ENCODE results near the gene MAGEA6.
"Not testable (repeated sequence)": the region's sequence is repeated elsewhere in the genome, so short reads cannot be mapped to it uniquely, and the experiment has no call there.

The MAGEA6 gene

GRCh38 chrX:152769549-152770289 is at the start of gene MAGEA6:
Gene MAGEA6 (minus strand): TSS chrX:152769689. CDS start chrX:152767650, 2,039 bp downstream.
- intact Hi-C loops (cut with DNase I), result not testable (repeated sequence)

DNA sequence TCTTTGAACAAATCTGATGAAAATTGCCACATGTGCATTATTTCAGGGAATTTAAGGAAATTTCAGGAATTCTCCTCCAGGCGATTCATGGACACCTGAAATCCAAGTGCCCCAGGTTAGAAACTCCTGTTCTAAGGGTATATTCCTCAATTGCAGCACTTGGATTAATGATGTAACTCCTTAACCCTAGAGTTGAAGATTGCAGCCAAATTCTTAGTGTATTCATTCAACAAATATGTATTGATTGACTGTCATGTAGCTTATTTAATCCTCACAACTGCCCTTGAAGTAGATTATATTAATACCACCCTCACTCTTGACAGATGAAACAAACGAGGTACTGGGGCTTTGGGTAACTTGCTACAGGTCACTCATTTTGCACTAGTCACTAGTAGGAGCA is 49.8 kb upstream of the MAGEA6 start:
- intact Hi-C loops (cut with DNase I), result no loop called here
- no peak for DNase-seq

More at GRCh38 chrX:152769549-152770289, at the start of gene MAGEA6:
- not testable (repeated sequence) for DNase-seq

DNA sequence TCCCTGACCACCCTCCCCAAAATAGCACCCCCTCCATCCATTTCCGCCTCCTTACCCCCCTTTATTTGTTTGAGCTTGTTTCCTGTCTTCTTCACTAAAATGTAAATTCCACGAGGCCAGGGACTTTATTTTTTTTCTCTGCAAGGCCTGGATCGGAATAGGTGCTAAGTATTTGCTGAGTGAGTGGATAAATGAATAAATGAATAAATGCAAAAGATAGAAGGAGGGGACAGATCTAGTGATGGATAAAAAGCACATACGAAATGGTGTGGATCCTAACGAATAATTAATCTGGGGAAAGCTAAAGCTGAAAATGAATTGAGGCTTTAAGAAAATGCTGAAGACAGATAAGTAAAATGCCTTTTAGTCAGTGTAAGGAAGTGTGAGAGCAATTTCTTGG is 48.9 kb upstream of the MAGEA6 start:
- intact Hi-C loops (cut with DNase I), result no loop called here

DNA sequence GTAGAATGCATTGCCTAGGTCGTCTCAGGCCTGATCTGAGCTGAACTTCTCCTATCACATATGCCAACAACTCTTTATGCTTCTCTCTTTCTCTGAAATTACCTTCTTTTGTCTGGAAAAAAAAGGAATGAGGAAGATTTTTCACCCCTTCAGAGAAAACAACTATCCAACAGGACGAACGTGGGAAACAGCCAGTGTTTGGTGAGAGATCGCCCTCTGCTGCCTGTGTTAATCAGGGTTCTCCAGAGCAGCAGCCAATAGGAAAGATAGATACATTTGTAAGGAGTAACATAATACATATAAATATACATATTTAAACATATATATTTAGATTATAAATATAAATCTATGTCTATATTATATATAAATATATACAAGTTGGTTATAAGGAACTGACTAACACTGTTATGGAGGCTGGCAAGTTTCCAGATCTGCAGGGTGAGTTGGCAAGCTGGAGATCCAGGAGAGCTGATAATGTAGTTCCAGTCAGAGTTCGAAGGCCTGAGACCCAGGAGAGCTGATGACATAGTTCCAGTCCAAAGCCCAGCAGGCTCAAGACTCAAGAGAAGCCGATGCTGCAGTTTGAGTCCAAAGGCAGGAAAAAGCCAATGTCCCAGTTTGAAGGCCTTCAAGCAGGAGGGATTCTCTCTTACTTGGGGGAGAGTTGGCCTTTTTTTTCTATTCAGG is 47.7 kb upstream of the MAGEA6 start:
- intact Hi-C loops (cut with DNase I), result loop anchor here (1.0 kb wide), 1 partner anchor 175 kb away; no protein-coding TSS in a partner anchor
- peak in 5 of 10 donors; percentile 20 to 54 (median 44) for DNase-seq

More for the DNA sequence above, 48.9 kb upstream of the MAGEA6 start:
- no peak for DNase-seq

DNA sequence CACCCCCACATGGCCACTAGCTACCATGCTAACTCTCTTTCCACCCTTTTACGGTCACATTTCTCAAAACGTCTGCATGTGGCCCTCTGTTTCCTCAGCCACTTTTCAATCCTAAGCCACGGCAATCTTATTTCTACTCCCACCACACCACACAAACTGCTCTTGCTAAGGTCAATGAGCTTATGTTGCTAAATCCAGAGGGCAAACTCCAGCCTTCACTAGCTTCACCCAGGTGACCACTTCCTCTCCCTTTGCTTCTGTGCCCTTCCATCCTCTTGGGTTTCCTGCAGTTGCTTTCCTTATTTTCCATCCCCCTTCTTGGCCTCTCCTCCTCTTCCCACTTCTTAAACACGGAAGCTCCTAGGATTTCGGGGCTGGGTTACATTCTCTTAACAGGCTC is 44.6 kb upstream of the MAGEA6 start:
- intact Hi-C loops (cut with DNase I), result no loop called here

DNA sequence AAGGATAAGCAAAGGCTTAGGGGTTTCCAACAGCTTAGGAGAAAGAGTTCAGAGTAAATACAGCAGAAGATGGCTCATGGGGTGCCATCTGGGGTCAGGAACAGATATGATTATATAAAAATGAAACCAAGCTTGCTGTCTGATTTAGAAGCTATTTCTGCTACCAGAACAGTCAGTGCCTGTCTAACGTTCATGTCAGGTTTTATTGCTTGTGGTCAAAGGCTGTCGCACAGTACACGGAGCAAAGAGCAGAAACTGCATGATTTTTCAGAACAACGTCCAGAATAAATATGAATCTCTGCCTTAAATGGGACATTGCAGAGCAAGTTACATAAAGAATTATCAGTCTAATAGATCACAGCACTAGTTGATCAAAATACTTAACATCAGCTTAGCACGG is 43.7 kb upstream of the MAGEA6 start:
- DNase-seq, result no peak
- intact Hi-C loops (cut with DNase I), result no loop called here

More for the DNA sequence above, 44.6 kb upstream of the MAGEA6 start:
- no peak for DNase-seq

DNA sequence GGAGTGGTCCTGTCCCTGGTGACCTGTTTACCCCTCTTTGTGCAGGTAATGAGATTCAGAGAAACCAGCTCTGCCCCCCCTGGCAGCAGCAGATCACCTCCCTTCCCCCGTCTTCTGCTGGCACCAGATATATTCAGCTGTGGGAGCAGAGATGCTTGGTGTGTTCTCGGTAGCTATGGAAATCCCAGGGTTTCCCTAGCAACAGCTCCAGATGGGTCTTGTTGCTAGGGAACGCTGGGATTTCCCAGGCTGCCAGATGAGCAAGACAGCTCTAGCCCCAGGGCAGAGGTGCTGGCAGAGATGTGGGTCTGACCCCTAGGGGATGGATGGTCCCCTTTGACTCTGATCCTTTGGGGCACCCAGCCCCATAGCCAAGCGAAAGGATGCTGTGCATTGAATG is 40.9 kb upstream of the MAGEA6 start:
- intact Hi-C loops (cut with DNase I), result no loop called here

DNA sequence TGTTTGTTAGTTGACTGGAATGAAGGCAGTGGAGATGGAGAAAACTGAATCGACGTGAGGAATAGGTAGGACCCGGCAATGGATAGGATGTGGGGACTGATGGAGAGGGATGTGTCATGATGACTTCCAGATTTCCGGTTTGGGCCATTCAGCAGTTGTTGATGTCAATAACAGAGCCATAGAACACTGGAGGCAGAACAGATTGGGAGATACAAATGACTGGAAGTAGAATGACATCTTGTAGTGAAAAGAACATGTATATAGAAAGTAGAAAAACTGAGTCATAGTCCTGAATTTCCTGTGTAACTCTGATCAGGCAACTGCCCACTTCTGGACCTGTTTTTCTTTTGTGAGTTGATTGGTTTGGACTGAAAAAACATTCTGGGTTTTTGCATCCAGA is 36.5 kb upstream of the MAGEA6 start:
- no peak for DNase-seq
- intact Hi-C loops (cut with DNase I), result no loop called here

More for the DNA sequence above, 40.9 kb upstream of the MAGEA6 start:
- peak in 5 of 10 donors; percentile 13 to 80 (median 34) for DNase-seq

DNA sequence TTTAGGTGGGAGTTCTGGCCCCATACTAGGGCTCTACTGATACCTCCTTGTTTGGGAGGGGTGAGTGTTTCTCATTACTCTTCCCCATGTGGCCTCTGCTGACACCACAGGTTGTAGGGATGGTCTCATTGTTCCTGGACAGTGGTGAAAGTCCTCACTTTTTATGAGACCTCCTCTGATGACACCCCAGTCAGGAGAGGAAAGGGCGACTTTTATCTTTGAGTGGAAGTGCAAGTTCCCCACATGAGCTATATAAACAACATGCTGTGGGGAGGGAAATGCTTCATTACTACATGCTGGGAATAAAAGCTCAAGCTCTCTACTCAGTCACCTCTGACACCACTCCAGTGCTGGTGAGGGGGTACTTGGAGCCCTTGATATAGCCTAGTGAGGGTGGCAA is 29.5 kb upstream of the MAGEA6 start:
- DNase-seq, result no peak
- intact Hi-C loops (cut with DNase I), result no loop called here

DNA sequence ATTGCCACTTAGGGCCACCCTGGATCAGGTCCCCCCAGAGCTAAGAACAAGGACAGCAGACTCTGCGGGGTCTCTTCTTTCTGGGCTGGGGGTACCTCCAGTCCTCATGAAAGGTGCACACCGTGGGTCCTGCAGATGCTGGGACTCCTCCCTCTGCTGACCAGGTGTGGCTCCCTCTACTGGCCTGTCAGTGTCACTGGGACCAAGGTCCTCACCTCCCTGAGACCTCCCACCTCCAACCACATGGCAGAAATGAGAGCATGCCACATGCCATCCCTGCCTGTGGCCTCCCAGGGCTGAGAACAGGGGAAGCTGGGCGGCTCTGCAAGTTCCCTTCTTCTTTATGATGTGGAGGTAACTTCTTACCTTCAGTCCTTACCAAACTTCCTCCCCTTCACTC is 17.6 kb upstream of the MAGEA6 start:
- DNase-seq; intact Hi-C loops (cut with DNase I): not testable (repeated sequence)

DNA sequence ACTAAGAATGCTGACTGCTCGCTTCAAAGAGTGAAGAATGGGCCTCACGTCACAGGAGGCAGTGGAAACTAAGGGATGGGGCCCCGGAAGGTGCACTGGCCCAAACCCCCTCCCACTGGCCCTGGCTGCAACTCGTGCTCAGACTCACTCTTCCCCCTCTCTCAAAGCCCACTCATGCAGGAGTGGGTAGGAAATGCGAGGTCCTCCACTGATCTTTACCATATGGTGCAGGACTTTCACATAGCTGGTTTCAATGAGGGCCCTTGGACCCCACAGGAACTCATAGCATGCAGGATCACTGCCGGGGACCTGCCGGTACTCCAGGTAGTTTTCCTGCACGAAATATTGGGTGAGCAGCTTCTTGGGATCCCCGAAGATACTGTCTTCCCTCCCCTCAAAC is 2.9 kb downstream of the MAGEA6 start:
- peak in 2 of 10 donors; percentile 6 to 39 for DNase-seq
- intact Hi-C loops (cut with DNase I), result not testable (repeated sequence)

DNA sequence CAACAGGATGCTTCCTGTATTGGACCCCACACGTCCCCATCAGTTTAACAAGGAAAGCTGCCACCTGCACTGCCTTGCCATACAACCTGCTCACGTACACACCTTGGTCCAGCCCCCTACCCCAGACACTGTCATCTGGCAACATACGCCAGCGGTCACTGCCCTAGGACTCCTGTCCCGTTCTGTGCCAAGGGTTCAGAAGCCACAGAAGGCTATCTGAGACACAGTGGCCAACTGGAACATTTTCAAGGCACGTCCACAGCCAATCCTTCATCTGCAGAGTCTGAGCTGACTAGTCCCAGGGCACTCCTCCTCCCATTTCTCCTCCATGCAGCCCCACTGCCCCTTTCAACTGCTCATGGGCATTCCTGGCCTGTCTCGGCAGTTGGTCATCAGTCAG is 7.9 kb downstream of the MAGEA6 start:
- DNase-seq, result peak in 1 of 10 donors; percentile 3
- intact Hi-C loops (cut with DNase I), result not testable (repeated sequence)

DNA sequence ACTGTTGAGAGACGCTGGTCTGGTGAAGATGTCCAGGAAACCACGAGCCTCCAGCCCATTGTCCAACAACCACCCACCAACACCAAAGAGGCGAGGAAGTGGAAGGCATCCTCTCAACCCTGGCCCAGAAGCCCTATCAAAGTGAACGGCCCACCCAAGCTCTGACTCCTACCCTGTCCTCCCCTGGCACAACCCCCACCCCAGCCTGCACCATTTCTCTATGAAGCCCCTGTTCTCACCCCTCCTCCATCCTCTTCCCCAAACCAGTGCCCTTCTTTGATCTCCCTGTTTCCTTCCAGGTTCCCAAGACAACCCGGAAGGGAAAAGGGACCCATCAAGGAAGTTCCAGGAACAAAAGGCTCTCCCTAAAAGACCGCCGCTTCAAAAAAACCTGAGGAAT is 9.9 kb downstream of the MAGEA6 start:
- DNase-seq; intact Hi-C loops (cut with DNase I): not testable (repeated sequence)

DNA sequence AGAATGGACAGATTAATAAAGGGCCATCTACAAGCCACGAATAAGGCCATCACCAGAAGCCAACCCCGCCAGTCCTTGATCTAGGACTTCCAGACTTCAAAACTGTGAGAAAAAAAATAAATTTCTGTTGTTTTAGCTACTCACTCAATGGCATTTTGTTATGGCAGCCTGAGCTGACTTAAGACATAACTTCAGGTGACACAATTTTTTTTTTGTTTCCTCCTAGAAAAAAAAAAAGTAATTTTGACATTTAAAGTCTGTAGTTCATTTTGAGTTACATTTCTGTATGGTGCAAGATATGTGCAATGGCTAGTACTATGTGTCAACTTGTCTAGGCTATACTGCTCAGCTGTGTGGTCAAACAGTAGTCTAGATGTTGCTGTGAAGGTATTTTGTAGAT is 10.6 kb downstream of the MAGEA6 start, which contains the start of gene CSAG3:
CSAG3 (plus strand) TSS at position 301 of the 400 bp plus-strand sequence.
- intact Hi-C loops (cut with DNase I); DNase-seq: not testable (repeated sequence)

DNA sequence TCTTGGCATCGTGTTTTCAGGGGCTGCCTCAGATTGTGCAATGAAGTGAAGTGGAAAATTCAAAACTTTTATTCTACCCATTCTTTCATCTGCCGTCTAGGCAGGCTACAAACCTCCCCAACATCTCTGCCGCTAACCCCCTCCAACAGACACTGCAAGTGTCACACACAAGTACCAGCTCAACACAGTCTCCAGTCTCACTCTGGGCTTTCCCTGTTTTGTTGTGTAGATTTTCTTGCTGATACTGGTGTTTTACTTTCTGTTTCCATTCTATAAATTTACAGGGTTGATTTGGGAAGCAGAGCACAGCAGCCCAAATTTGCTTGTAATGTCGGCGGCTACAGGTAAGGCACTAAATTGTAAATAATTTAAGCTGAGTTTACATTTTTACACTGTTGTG is 14.6 kb downstream of the MAGEA6 start:
- intact Hi-C loops (cut with DNase I); DNase-seq: not testable (repeated sequence)

GRCh38 chrX:152753686-152754650 is 15.5 kb downstream of the MAGEA6 start, which contains the start of gene MAGEA2:
Gene MAGEA2 (minus strand): TSS chrX:152753842. CDS start chrX:152751363, 2,479 bp downstream.
- DNase-seq; intact Hi-C loops (cut with DNase I): not testable (repeated sequence)

- no peak for DNase-seq
- intact Hi-C loops (cut with DNase I), result no loop called here
These were observed 30.9 kb downstream of the MAGEA6 start for GRCh38 chrX:152738560-152738959.

DNA sequence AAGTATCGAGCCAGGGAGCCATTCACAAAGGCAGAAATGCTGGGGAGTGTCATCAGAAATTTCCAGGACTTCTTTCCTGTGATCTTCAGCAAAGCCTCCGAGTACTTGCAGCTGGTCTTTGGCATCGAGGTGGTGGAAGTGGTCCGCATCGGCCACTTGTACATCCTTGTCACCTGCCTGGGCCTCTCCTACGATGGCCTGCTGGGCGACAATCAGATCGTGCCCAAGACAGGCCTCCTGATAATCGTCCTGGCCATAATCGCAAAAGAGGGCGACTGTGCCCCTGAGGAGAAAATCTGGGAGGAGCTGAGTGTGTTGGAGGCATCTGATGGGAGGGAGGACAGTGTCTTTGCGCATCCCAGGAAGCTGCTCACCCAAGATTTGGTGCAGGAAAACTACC is 33.0 kb downstream of the MAGEA6 start:
- intact Hi-C loops (cut with DNase I), result not testable (repeated sequence)
- DNase-seq, result peak in 1 of 10 donors; percentile 44

- intact Hi-C loops (cut with DNase I), result no loop called here
- peak in 1 of 10 donors; percentile 68 for DNase-seq
These were observed 33.5 kb downstream of the MAGEA6 start for GRCh38 chrX:152735860-152736511.

- peak in 1 of 10 donors; percentile 2 for DNase-seq
- intact Hi-C loops (cut with DNase I), result no loop called here
These were observed 34.4 kb downstream of the MAGEA6 start for GRCh38 chrX:152735101-152735500.
